H9 (cell line): ENCODE data around the gene SETD4. TPM values are rescaled to one million over a fixed set of nuclear protein-coding genes. Genes with fewer than 3 reads are reported as not detected.

ENCODE experiments used
- DNase-seq: peaks from one replicate; pipeline ENCODE4 v3.0.0-alpha.2; 2017
- H2AFZ ChIP-seq: one replicate; pipeline ENCODE4 v1.6.1; 2013; ENCODE audit warnings: mild to moderate bottlenecking, low read length, control low read depth, moderate library complexity
- H2AK5ac ChIP-seq: 2 replicates; pipeline ENCODE4 v1.6.1; 2013; ENCODE audit warnings: low read length, control low read depth, mixed read lengths; ENCODE audit not compliant: insufficient read length
- H2BK120ac ChIP-seq: one replicate; pipeline ENCODE4 v1.6.1; 2013; ENCODE audit warnings: low read depth, mild to moderate bottlenecking, low read length, control low read depth, inconsistent platforms; ENCODE audit not compliant: poor library complexity, severe bottlenecking
- H2BK12ac ChIP-seq: 2 replicates; pipeline ENCODE4 v1.6.1; 2013; ENCODE audit warnings: low read length, control low read depth, mixed read lengths, low read depth; ENCODE audit not compliant: insufficient read length
- H2BK15ac ChIP-seq: 2 replicates; pipeline ENCODE4 v1.6.1; 2013; ENCODE audit warnings: low read depth, low read length, control low read depth
- H2BK20ac ChIP-seq: one replicate; pipeline ENCODE4 v1.6.1; 2013; ENCODE audit warnings: low read depth, mild to moderate bottlenecking, low read length, control low read depth, inconsistent platforms; ENCODE audit not compliant: poor library complexity, severe bottlenecking
- H2BK5ac ChIP-seq: 2 replicates; pipeline ENCODE4 v1.6.1; 2013; ENCODE audit warnings: low read length, control low read depth, mixed read lengths; ENCODE audit not compliant: insufficient read length
- H3K14ac ChIP-seq: 2 replicates; pipeline ENCODE4 v1.6.1; 2013; ENCODE audit warnings: low read length, control low read depth; ENCODE audit not compliant: insufficient read depth
- H3K18ac ChIP-seq: 2 replicates; pipeline ENCODE4 v1.6.1; 2013; ENCODE audit warnings: low read depth, mild to moderate bottlenecking, mixed read lengths, low read length, control low read depth; ENCODE audit not compliant: insufficient read length
- H3K23ac ChIP-seq: 2 replicates; pipeline ENCODE4 v1.6.1; 2013; ENCODE audit warnings: low read length, control low read depth, mixed read lengths, low read depth; ENCODE audit not compliant: insufficient read length
- H3K23me2 ChIP-seq: 2 replicates; pipeline ENCODE4 v1.6.1; 2013; ENCODE audit warnings: low read depth, mild to moderate bottlenecking, mixed read lengths, low read length, control low read depth; ENCODE audit not compliant: insufficient read length, poor library complexity, severe bottlenecking
- H3K27ac ChIP-seq: 2 replicates; pipeline ENCODE4 v1.5.1; 2013; ENCODE audit warnings: low read length, control low read depth, mixed read lengths, low read depth; ENCODE audit not compliant: insufficient read length
- H3K27me3 ChIP-seq: 2 replicates; pipeline ENCODE4 v1.6.1; 2013; ENCODE audit warnings: low read length, control low read depth, inconsistent platforms; ENCODE audit not compliant: insufficient read depth
- H3K4ac ChIP-seq: 2 replicates; pipeline ENCODE4 v1.6.1; 2013; ENCODE audit warnings: low read depth, mild to moderate bottlenecking, control low read depth, inconsistent platforms, low read length, moderate library complexity
- H3K4me1 ChIP-seq: 2 replicates; pipeline ENCODE4 v1.6.1; 2013; ENCODE audit warnings: low read length, control low read depth, inconsistent platforms; ENCODE audit not compliant: insufficient read depth
- H3K4me2 ChIP-seq: 2 replicates; pipeline ENCODE4 v1.6.1; 2013; ENCODE audit warnings: low read length, control low read depth, mixed read lengths; ENCODE audit not compliant: insufficient read length, insufficient read depth
- H3K56ac ChIP-seq: 2 replicates; pipeline ENCODE4 v1.6.1; 2013; ENCODE audit warnings: low read depth, mild to moderate bottlenecking, mixed read lengths, low read length, control low read depth; ENCODE audit not compliant: insufficient read length
- H3K79me1 ChIP-seq: 2 replicates; pipeline ENCODE4 v1.6.1; 2013; ENCODE audit warnings: low read depth, mild to moderate bottlenecking, moderate library complexity, low read length, control low read depth, inconsistent platforms; ENCODE audit not compliant: insufficient read depth, poor library complexity, severe bottlenecking
- H3K79me2 ChIP-seq: 2 replicates; pipeline ENCODE4 v1.6.1; 2013; ENCODE audit warnings: low read length, control low read depth, inconsistent platforms; ENCODE audit not compliant: insufficient read depth
- H3K9ac ChIP-seq: 2 replicates; pipeline ENCODE4 v1.6.1; 2013; ENCODE audit warnings: low read length, control low read depth, mixed read lengths; ENCODE audit not compliant: insufficient read length; ENCODE audit errors: extremely low read depth
- H3K9me3 ChIP-seq: one replicate; pipeline ENCODE4 v1.6.1; 2013; ENCODE audit warnings: low read depth, low read length, inconsistent platforms; ENCODE audit not compliant: control insufficient read depth
- H3T11ph ChIP-seq: one replicate; pipeline ENCODE4 v1.6.1; 2013; ENCODE audit warnings: mild to moderate bottlenecking, low read length, control low read depth, inconsistent platforms
- H4K20me1 ChIP-seq: one replicate; pipeline ENCODE4 v1.6.1; 2013; ENCODE audit not compliant: control insufficient read depth, insufficient read length, insufficient read depth
- H4K5ac ChIP-seq: 2 replicates; pipeline ENCODE4 v1.6.1; 2013; ENCODE audit warnings: low read depth, mild to moderate bottlenecking, mixed read lengths, low read length, control low read depth; ENCODE audit not compliant: insufficient read length
- H4K8ac ChIP-seq: replicated peaks from 2 replicates; pipeline ENCODE4 v1.6.1; 2013; ENCODE audit warnings: low read length, control low read depth, mixed read lengths, low read depth; ENCODE audit not compliant: insufficient read length
- H4K91ac ChIP-seq: 2 replicates; pipeline ENCODE4 v1.6.1; 2013; ENCODE audit warnings: low read depth, mild to moderate bottlenecking, moderate library complexity, mixed read lengths, low read length, control low read depth; ENCODE audit not compliant: insufficient read length
- H3K27ac Mint-ChIP-seq, 3 experiments: 2 replicates in 2 of 3; 3 replicates in 1 of 3; pipeline ENCODE4 v1.8.0; 2020 to 2021; ENCODE audit warnings: mixed read lengths in 3 of 3, mild to moderate bottlenecking in 1 of 3, moderate library complexity in 1 of 3
- H3K27me3 Mint-ChIP-seq: 2 replicates; pipeline ENCODE4 v1.8.0; 2021; ENCODE audit warnings: low read depth, mild to moderate bottlenecking, moderate library complexity, mixed read lengths
- H3K36me3 Mint-ChIP-seq, 3 experiments: 2 replicates in 2 of 3; 3 replicates in 1 of 3; pipeline ENCODE4 v1.8.0; 2020 to 2021; ENCODE audit warnings: low read depth in 3 of 3, mixed read lengths in 3 of 3; ENCODE audit not compliant: insufficient read depth in 1 of 3
- H3K4me1 Mint-ChIP-seq, 2 experiments: 2 replicates each; pipeline ENCODE4 v1.8.0; 2020; ENCODE audit warnings: mixed read lengths in 2 of 2
- H3K4me3 Mint-ChIP-seq, 2 experiments: 2 replicates in 1 of 2; 3 replicates in 1 of 2; pipeline ENCODE4 v1.8.0; 2020 to 2021; ENCODE audit warnings: mild to moderate bottlenecking in 2 of 2, mixed read lengths in 2 of 2, moderate library complexity in 1 of 2
- H3K9me3 Mint-ChIP-seq, 2 experiments: 2 replicates in 1 of 2; 3 replicates in 1 of 2; pipeline ENCODE4 v1.8.0; 2020; ENCODE audit warnings: mild to moderate bottlenecking in 2 of 2, mixed read lengths in 2 of 2, moderate library complexity in 1 of 2
- CTCF ChIP-seq: fragments of 200-600 bp; sonication (generic); conservative IDR thresholded peaks from 3 replicates; pipeline ENCODE4 v1.8.0; 2021; ENCODE audit warnings: antibody characterized with exemption, mild to moderate bottlenecking
- WGBS: extraction: QIAGEN DNeasy Blood & Tissue Kit; methylation state at CpG from one replicate; pipeline ENCODE4 v1.1.7; 2013; ENCODE audit warnings: missing lambda C conversion rate, low lambda C conversion rate, mixed read lengths; ENCODE audit not compliant: insufficient read length; ENCODE audit errors: extremely low coverage; 5-methylcytosine and 5-hydroxymethylcytosine counted together
- total RNA-seq: library from RNA; stranded (reverse); gene quantifications from 2 replicates; pipeline ENCODE4 v1.2.1, GENCODE V29; 2021

The SETD4 gene
- total RNA-seq, 1 experiment from 2014 or later: 52.5 TPM

GRCh38 chr21:36093512-36093911 lies 33.2 kb upstream of the SETD4 start:
- no peak overlapping the region for H3K9ac ChIP-seq
- H3K56ac ChIP-seq: no peak overlapping the region
- no peak overlapping the region for H2BK12ac ChIP-seq
- peaks cover 5% of the 10 kb centered on the region; the same call in 1 of the 2 replicates for H3K4me1 ChIP-seq
- no peak overlapping the region for H3K4me2 ChIP-seq
- no peak overlapping the region for H2AK5ac ChIP-seq
- H2BK15ac ChIP-seq: no peak overlapping the region
- no peaks in the 10 kb centered on the region for H3K79me1 ChIP-seq
- no peak for TF ChIP-seq CTCF
- H3K36me3 Mint-ChIP-seq: peaks cover 14 to 25% (median 21%) of the 10 kb centered on the region in 3 experiments
- H3K23me2 ChIP-seq: no peaks in the 10 kb centered on the region
- H4K20me1 ChIP-seq: no peaks in the 10 kb centered on the region
- H3T11ph ChIP-seq: no peak overlapping the region
- no peak overlapping the region for H2BK120ac ChIP-seq
- no peak overlapping the region; a peak in 1 of 5 replicates for H3K4me3 Mint-ChIP-seq
- no peak overlapping the region for H3K4ac ChIP-seq
- H3K27ac Mint-ChIP-seq: no peak overlapping the region; a peak in 1 of 7 replicates
- H3K9me3 Mint-ChIP-seq: peaks cover 25 to 32% of the 10 kb centered on the region in 2 experiments
- H3K79me2 ChIP-seq: no peaks in the 10 kb centered on the region
- H3K9me3 ChIP-seq: peaks cover 20% of the 10 kb centered on the region
- H2BK5ac ChIP-seq: no peak overlapping the region
- H3K27me3 ChIP-seq: no peaks in the 10 kb centered on the region
- peaks cover 37 to 42% of the 10 kb centered on the region in 2 experiments for H3K4me1 Mint-ChIP-seq
- no peak overlapping the region for H4K8ac ChIP-seq
- no peak overlapping the region for H2AFZ ChIP-seq
- H3K27ac ChIP-seq: no peak overlapping the region
- H4K91ac ChIP-seq: no peak overlapping the region
- H2BK20ac ChIP-seq: no peak overlapping the region
- H3K23ac ChIP-seq: no peak overlapping the region
- H4K5ac ChIP-seq: no peak overlapping the region
- WGBS: no CpG with 5 or more reads among the region's 1 CpG
- DNase-seq: no peak
- H3K18ac ChIP-seq: no peak overlapping the region
- peaks cover 3% of the 10 kb centered on the region; the same call in 1 of the 2 replicates for H3K27me3 Mint-ChIP-seq
- no peak overlapping the region for H3K14ac ChIP-seq
